Measurements from ENCODE around the gene ZNF614.
"Not testable (repeated sequence)": the region's sequence is repeated elsewhere in the genome, so short reads cannot be mapped to it uniquely, and the experiment has no call there.

Gene ZNF614

GRCh38 chr19:51994048-51994644 is 34.0 kb downstream of the ZNF614 start:
- no peak for FAIRE-seq
- DNase-seq (ENCODE audit: extremely low spot score, insufficient read length, low read depth): no peak

GRCh38 chr19:51993422-51993821 is 34.8 kb downstream of the ZNF614 start:
- no peak for FAIRE-seq
- DNase-seq (ENCODE audit: extremely low spot score, insufficient read length, low read depth): no peak

- FAIRE-seq: peak; percentile 94
- DNase-seq (ENCODE audit: extremely low spot score, insufficient read length, low read depth): peak; percentile 42
These were observed 41.6 kb downstream of the ZNF614 start, which contains the start of gene ZNF350 for GRCh38 chr19:51986309-51987291. ZNF350 (minus strand) TSS chr19:51986840; CDS start chr19:51974360, 12,480 bp downstream.

GRCh38 chr19:51983361-51983760 is 44.8 kb downstream of the ZNF614 start:
- DNase-seq (ENCODE audit: extremely low spot score, insufficient read length, low read depth): no peak
- no peak for FAIRE-seq

GRCh38 chr19:51980926-51981325 is 47.3 kb downstream of the ZNF614 start:
- DNase-seq (ENCODE audit: extremely low spot score, insufficient read length, low read depth); FAIRE-seq: not testable (repeated sequence)

GRCh38 chr19:51980116-51980736 is 48.0 kb downstream of the ZNF614 start:
- no peak for DNase-seq (ENCODE audit: extremely low spot score, insufficient read length, low read depth)
- FAIRE-seq: no peak

- FAIRE-seq: no peak
- no peak for DNase-seq (ENCODE audit: extremely low spot score, insufficient read length, low read depth)
These were observed 49.3 kb downstream of the ZNF614 start for GRCh38 chr19:51978882-51979281.

- no peak for FAIRE-seq
- DNase-seq (ENCODE audit: extremely low spot score, insufficient read length, low read depth): no peak
These were observed 50.8 kb downstream of the ZNF614 start for GRCh38 chr19:51977346-51977745.

GRCh38 chr19:51976852-51977251 is 51.3 kb downstream of the ZNF614 start:
- no peak for FAIRE-seq
- no peak for DNase-seq (ENCODE audit: extremely low spot score, insufficient read length, low read depth)

GRCh38 chr19:51975787-51976186 is 52.4 kb downstream of the ZNF614 start:
- FAIRE-seq; DNase-seq (ENCODE audit: extremely low spot score, insufficient read length, low read depth): not testable (repeated sequence)

GRCh38 chr19:51971624-51972023 is 56.6 kb downstream of the ZNF614 start:
- DNase-seq (ENCODE audit: extremely low spot score, insufficient read length, low read depth): no peak
- no peak for FAIRE-seq

- FAIRE-seq: no peak
These were observed 57.5 kb downstream of the ZNF614 start for GRCh38 chr19:51970718-51971117.

GRCh38 chr19:51965583-51965982 is 62.6 kb downstream of the ZNF614 start:
- no peak for DNase-seq (ENCODE audit: extremely low spot score, insufficient read length, low read depth)
- FAIRE-seq: no peak

More at GRCh38 chr19:51970718-51971117, 57.5 kb downstream of the ZNF614 start:
- no peak for DNase-seq (ENCODE audit: extremely low spot score, insufficient read length, low read depth)
